ENCODE measurements around the gene NACA2.

DNA sequence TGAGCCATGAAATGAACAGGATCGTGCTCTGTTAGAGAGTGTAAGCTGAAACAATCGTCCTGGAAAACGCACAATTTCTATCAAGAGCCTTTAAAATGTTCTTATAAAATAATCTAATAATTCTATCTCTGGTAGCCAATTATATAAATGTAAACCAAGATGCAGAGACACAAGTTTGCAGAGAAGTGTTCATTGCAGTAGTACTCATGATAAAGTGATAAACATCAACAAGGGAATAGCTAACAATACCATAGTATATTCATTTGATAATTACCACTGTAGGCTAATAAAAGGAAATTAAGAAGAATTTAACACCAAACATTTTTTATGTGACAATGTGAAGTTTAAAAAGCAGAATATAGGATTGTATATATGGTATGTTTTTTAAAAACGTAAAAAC is 12.4 kb downstream of the NACA2 start:
- TF ChIP-seq, protein P1, sequence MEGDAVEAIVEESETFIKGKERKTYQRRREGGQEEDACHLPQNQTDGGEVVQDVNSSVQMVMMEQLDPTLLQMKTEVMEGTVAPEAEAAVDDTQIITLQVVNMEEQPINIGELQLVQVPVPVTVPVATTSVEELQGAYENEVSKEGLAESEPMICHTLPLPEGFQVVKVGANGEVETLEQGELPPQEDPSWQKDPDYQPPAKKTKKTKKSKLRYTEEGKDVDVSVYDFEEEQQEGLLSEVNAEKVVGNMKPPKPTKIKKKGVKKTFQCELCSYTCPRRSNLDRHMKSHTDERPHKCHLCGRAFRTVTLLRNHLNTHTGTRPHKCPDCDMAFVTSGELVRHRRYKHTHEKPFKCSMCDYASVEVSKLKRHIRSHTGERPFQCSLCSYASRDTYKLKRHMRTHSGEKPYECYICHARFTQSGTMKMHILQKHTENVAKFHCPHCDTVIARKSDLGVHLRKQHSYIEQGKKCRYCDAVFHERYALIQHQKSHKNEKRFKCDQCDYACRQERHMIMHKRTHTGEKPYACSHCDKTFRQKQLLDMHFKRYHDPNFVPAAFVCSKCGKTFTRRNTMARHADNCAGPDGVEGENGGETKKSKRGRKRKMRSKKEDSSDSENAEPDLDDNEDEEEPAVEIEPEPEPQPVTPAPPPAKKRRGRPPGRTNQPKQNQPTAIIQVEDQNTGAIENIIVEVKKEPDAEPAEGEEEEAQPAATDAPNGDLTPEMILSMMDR (IDR thresholded peaks at IDR 0.05): no peak
- no peak for TF ChIP-seq POLR2A (IDR thresholded peaks at IDR 0.05)
